DND-41 (cell line): ENCODE data around the gene OR8G1.

Source experiments
- CTCF ChIP-seq: IDR thresholded peaks from 2 replicates; pipeline ENCODE4 v1.5.1; 2012; ENCODE audit warnings: borderline replicate concordance, low read length, moderate library complexity, mild to moderate bottlenecking; ENCODE audit not compliant: poor library complexity, severe bottlenecking; ENCODE audit errors: extremely low read depth
- EZH2 ChIP-seq: IDR thresholded peaks from 3 replicates; pipeline ENCODE4 v1.6.1; 2012; ENCODE audit warnings: borderline replicate concordance, low read depth, mild to moderate bottlenecking, moderate library complexity, low read length, inconsistent platforms; ENCODE audit not compliant: severe bottlenecking

DNA sequence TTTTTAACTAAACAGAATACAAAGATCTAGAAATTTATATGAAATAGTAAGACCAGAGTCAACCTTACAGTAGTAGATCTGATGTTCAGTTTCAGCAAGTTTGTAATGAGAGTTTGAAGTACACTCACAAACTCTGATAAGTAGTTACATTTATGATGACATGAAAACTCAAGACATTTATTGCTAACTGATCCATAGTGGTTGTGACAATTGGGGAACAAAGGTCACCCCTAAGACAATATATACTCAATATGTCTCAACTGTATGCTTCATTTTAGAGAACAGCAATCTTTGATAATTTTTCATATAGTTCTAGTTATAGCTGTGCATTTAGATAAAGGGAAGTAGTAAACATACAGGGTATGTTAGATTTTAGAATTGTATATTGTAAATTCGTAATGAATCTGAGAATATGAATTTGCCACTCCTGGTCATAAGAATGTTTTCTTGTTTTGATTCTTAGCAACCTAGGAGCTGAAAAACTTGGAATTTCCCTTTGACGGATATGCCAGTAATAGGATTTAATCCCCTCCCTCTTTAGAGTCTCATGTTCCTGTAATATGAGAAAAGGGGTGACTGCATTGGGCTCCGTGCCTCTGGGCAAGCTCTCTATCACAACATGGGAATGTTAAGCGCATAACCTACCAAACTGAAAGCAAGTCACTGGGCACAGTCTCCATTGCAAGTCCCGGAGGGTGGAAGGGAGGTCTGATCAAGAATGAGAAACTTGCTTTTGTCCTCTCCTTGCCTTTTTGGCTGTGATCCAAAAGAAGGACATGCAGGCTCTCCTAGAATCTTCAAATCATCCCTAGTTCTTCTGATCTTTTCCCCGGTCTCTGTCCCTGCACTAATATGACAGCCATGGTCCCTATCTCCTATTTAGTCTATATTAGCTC is 46.4 kb upstream of the OR8G1 start:
- TF ChIP-seq CTCF (no peak), EZH2 (no peak)
